Medulla oblongata (tissue), 1 donor: ENCODE results near the gene EXOC3L1.

Experiments used
- DNase-seq: peaks from one replicate; pipeline ENCODE4 v3.0.0-alpha.2; 2015; ENCODE audit errors: extremely low spot score

Gene EXOC3L1

DNA sequence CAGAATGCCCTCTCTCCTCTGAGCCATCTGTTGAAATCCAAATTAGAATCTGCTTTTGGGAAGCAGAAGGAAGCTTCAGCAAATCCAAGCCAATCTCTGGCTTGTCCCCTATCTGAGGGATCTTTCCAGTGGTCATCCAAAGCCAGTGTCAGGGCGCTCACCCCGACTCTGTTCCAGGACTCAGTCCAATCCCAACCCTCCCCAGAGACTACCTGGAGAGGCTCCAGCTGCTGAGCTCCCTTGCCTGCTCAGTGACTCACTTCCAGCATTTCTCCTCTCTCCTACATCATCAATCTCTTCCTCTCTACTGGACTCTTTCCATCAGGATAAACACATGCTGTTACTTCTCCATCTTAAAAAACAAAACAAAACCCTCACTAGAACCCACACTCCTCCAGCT, 8.6 kb downstream of the EXOC3L1 start:
- peak; percentile 41 for DNase-seq

- DNase-seq = no peak
These were observed 9.8 kb downstream of the EXOC3L1 start for GRCh38 chr16:67180166-67180565.

GRCh38 chr16:67179421-67180080, 10.4 kb downstream of the EXOC3L1 start:
- DNase-seq = no peak

- DNase-seq = no peak
These were observed 11.9 kb downstream of the EXOC3L1 start for GRCh38 chr16:67177743-67178699.

DNA sequence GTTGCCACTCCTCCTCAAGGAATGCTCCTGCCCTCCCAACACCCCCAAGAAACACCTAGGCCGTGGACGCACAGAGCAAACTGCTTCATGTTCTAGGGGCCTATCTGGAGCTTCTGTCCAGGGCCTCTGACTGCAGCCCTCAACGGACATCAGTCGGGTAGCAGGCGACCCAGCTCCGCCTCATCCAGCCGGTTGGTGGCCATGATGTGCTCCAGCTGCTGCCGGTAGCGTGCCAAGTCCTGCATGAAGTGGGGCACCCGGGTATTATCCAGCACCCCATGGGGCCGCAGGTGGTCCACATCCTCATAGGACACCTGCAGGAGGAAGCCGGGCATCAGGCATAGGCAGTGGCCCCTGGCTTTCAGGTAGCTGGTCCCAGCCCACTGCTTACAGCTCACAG, 13.3 kb downstream of the EXOC3L1 start:
- no peak for DNase-seq

GRCh38 chr16:67174706-67175231, 15.2 kb downstream of the EXOC3L1 start:
- DNase-seq = no peak

GRCh38 chr16:67173808-67174705, 15.9 kb downstream of the EXOC3L1 start:
- peak; percentile 83 for DNase-seq

DNA sequence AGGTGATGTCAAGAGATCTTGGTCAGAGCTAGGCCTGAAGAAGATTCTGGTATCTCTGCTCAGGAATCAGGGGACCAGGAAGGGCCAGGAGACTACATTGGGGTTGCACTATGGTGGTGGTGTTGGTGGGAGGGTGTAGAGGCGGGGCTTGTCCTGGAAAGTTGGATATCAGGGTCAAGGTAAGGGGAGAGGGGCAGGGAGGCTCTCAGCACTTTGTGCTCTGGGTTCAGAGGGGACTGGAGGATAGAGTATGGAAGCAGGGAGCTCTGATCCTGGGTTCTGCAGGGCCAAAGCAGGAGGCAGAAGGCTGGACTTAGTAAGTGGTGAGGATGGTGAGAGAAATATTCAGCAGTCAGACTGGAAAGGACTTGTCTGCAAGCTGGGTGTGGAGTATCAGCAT, 16.6 kb downstream of the EXOC3L1 start:
- DNase-seq = no peak

DNA sequence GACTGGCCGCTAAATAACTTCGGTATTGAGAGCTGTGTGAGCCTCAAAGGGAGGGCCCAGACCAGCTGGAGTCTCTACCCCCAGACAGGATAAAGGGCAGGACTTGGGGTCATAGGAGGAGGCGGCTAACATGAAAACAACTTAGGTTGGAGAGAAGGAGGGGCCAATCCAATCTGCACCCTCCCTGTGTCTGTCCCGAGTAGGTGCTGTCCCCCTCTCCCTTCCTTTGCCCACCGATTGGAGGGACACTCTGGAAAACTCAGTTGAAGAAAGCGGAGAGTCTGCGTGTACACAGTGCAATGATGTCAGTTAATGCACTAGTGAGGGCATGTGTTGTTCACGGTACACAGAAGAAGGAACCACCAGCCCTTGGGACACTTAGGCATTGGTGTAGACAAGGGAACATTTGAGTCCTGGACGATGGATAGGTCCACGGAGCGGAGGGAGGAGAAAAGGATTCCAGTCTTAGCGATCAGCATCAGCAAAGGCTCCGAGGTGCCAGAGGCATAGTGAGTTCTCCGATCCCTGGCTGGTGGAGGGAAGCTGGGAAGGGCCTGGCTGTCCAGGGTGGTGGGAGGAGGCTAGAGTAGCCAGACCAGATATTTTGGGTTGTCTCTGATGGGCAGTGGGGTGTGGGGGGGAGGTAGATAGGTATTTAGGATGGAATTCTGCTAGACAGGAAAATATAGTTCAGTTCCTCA, 18.8 kb downstream of the EXOC3L1 start:
- no peak for DNase-seq

- peak; percentile 48 for DNase-seq
These were observed 19.6 kb downstream of the EXOC3L1 start, which contains the start of gene NOL3 for GRCh38 chr16:67170168-67170948. Gene NOL3 (plus strand): TSS chr16:67170538.

DNA sequence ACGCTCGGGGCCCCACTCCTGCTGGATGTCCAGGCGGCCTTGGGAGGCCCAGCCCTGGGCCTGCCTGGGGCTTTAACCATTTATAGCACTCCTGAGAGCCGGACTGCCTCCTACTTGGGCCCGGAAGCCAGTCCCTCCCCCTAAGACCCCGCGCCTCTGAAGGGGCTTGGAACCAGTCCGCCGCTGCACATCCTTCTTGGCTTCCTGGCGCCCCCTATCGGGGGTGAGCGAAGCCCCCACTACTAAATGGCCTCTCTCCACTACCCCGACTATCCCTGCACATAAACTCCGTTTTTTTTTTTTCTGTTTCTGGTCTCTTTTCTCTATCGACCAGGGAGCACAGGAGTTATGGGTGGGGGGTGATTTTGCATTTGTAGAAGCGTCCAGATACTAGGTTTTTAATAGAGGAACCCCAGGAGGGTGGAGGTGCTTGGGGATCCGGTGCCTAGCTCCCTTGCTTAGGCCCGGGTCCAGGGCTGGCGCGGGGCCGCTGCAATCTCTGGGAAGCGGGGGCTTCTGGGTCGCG, 20.2 kb downstream of the EXOC3L1 start:
- peak; percentile 58 for DNase-seq

DNA sequence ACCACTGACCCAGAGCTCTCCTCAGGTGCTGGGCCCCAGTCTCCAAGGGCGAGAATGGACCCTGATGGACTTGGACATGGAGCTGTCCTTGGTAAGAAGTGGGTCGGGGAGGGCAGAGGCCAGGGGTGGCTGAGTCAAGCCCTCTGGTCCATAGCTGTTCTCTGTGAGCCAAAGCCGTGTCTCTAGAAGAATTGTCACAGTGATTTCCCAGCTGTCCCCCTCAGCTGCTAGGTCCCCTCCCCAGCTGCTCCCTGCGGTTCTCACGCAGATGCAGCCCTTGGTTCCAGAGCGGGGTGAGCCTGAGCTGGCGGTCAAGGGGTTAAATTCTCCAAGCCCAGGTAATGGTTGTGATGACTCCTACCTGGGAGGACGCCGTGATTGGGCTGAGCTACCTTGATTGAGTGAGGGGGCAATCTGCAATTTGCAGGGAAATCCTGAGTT, 20.9 kb downstream of the EXOC3L1 start:
- no peak for DNase-seq

GRCh38 chr16:67167588-67167987, 22.3 kb downstream of the EXOC3L1 start:
- DNase-seq = no peak

DNA sequence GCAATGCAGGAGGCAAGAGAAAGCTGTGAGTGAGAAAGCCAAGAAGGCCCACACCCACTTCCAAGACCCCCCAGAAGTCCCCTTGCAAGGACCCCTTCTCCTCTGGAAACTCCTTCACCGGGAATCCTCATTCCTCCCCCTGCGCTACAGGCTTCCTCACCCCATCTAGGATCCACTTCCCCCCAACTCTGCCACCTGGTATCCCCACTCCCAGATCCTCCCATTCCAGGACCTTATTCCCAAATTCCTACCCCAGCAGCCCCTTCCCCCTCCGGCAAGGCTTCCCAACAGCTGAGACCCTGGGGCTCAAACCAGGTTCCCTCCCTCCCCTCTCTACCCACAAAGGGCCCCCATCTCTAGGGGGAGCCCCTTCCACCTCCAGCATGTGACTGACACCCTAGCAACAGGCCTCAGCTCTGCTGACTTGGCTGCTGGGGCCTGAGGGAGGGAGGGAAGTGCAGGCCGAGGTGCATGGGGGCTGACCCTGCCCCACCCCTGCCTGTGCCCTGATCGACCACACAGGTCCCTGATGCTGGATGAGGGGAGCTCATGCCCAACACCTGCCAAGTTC, 23.3 kb downstream of the EXOC3L1 start:
- no peak for DNase-seq

GRCh38 chr16:67166110-67166547, 23.8 kb downstream of the EXOC3L1 start:
- DNase-seq = no peak

DNA sequence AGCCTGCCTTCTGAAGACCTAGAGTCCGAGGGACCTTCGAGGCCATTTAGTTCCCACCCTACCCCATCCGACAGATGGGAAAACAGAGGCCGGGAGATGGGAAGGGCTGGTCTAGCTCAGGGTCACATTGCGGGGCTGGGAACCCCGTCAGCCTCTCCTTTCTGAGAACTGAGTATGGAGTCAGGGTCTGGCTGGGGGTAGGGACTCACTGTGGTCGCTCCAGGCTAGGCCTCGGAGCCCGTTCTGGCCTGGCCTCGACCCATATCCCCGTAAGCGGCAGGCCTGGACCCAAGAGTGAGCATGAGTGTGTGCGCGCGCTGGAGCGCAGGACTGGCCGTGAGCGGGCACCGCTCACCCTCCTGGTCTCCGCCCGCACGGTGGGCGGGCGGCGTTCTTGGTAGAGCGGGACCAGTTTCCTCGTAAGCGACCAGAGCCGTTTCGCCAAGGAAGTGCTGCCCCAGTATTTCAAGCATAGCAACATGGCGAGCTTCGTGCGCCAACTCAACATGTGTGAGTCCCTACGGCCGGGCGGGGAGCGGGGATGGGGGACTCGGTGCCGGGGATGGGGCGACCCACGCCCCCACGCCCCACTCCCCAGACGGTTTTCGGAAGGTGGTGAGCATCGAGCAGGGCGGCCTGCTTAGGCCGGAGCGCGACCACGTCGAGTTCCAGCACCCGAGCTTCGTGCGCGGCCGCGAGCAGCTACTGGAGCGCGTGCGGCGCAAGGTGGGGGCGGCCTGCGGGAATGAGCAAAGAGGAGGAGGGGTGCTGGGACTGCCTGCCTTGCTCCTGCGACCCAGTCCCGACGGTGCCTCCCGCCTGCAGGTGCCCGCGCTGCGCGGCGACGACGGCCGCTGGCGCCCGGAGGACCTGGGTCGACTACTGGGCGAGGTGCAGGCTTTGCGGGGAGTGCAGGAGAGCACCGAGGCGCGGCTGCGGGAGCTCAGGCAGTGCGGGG, 24.5 kb downstream of the EXOC3L1 start:
- DNase-seq = no peak

DNA sequence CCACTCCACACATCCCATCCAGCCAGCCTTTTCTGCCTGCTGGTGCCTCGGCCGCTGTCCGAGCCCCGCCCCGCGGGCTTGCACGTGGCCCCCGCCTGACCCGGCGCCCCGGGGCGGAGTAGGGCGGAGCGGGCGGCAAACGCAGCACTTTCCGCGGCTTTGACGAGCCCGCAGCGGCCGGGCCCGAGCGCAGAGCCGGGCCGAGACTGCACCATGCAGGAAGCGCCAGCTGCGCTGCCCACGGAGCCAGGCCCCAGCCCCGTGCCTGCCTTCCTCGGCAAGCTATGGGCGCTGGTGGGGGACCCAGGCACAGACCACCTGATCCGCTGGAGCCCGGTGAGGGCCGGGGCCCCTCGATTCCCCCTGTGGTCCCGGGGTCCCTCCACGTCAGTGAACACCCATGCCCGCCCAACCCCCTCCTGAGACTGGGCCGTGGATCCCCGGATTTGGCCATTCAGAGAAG, 25.3 kb downstream of the EXOC3L1 start, which contains the start of gene HSF4:
TSS of gene HSF4 (plus strand) at position 147 of the 463 bp plus-strand sequence. CDS start at position 214, 67 bp downstream.
- DNase-seq = peak; percentile 51

DNA sequence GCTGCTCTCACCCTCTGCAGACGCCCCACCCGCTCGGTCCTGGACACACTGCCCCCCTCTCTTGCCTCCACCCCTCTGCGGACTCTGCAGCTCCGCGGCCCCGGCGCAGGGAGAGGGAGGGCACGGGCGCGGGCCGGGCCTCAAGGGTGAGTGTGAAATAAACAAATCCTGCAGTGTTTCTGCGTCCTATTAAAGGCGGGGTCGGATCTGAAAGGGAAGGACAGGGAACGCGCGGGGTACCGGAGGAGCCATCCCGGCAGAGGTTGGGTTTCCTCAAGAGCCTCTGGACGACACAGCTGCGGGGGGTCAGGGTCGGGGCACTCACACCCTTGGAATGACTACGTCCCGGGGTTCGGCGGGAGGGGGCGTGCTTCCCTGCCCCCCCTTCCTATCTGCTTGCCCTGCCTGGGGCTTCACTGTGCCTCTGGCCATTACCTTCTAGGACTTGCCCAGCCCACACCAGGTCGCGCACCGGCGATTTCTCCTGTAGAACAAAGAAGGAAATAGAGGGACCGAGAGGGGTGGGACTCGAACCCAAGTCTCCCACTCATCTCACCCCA, 25.9 kb downstream of the EXOC3L1 start:
- no peak for DNase-seq
